IMR-90 (cell line): ENCODE measurements around the gene OSBPL3. TPM values are rescaled to one million over a fixed set of nuclear protein-coding genes. Genes with fewer than 3 reads are reported as not detected.

Source experiments
- ATAC-seq: fragments of 200-7000 bp; cut with Tn5 transposase; 2 replicates; pipeline ENCODE4 v1.9.1; 2020; ENCODE audit warnings: low read depth, mild to moderate bottlenecking, moderate library complexity
- BruUV-seq: library from RNA; stranded (reverse); fragments of 400-500 nt; replicated peaks from 2 replicates; lab custom pipeline; 2021; lab: Mats Ljungman, UMichigan
- CTCF ChIA-PET: fragments of 300-600 bp; formaldehyde crosslinking; extraction: SDS; loops from one replicate; lab custom pipeline; 2021; ENCODE audit warnings: antibody characterized with exemption; lab: Yijun Ruan, JAX
- POLR2A ChIA-PET: fragments of 300-600 bp; sonication (Branson Sonifier 250); formaldehyde crosslinking; loops from one replicate; lab custom pipeline; 2022; ENCODE audit warnings: antibody characterized with exemption; ENCODE audit not compliant: unreplicated experiment; lab: Charles Lee
- DNase-seq: peaks from one replicate; pipeline ENCODE4 v3.0.0; 2013
- H2AFZ ChIP-seq: replicated peaks from 2 replicates; pipeline ENCODE3; 2013; ENCODE audit warnings: low read length, mild to moderate bottlenecking; ENCODE audit not compliant: poor library complexity
- H2AK5ac ChIP-seq: 2 replicates; pipeline ENCODE4 v1.6.1; 2013; ENCODE audit warnings: low read depth, low read length, inconsistent platforms
- H2AK9ac ChIP-seq: replicated peaks from 2 replicates; pipeline ENCODE3; 2013; ENCODE audit warnings: mild to moderate bottlenecking, low read depth, low read length, moderate library complexity; ENCODE audit not compliant: poor library complexity
- H2BK120ac ChIP-seq: 2 replicates; pipeline ENCODE4 v1.6.1; 2013; ENCODE audit warnings: low read depth, low read length, inconsistent platforms
- H2BK15ac ChIP-seq: 3 replicates; pipeline ENCODE4 v1.6.1; 2013; ENCODE audit warnings: low read depth, low read length, inconsistent platforms
- H2BK20ac ChIP-seq: 2 replicates; pipeline ENCODE4 v1.6.1; 2013; ENCODE audit warnings: low read depth, mild to moderate bottlenecking, inconsistent platforms, low read length, moderate library complexity
- H2BK5ac ChIP-seq: 2 replicates; pipeline ENCODE4 v1.6.1; 2013; ENCODE audit warnings: mild to moderate bottlenecking, low read depth, low read length, inconsistent platforms; ENCODE audit not compliant: poor library complexity, severe bottlenecking
- H3K14ac ChIP-seq: replicated peaks from 2 replicates; pipeline ENCODE4 v1.6.1; 2013; ENCODE audit warnings: low read depth, low read length, inconsistent platforms
- H3K18ac ChIP-seq: 2 replicates; pipeline ENCODE4 v1.6.1; 2013; ENCODE audit warnings: low read depth, low read length, control low read depth
- H3K23ac ChIP-seq: 2 replicates; pipeline ENCODE4 v1.6.1; 2013; ENCODE audit warnings: low read depth, low read length, inconsistent platforms
- H3K27ac ChIP-seq: 2 replicates; pipeline ENCODE4 v1.5.1; 2013; ENCODE audit warnings: mild to moderate bottlenecking, control low read depth, low read length; ENCODE audit not compliant: insufficient read depth
- H3K27me3 ChIP-seq: 2 replicates; pipeline ENCODE4 v1.6.1; 2013; ENCODE audit warnings: low read length; ENCODE audit not compliant: control insufficient read depth, insufficient read depth
- H3K36me3 ChIP-seq: 2 replicates; pipeline ENCODE4 v1.6.1; 2013; ENCODE audit warnings: low read length, mixed read lengths; ENCODE audit not compliant: control insufficient read depth, insufficient read depth
- H3K4ac ChIP-seq: 2 replicates; pipeline ENCODE4 v1.6.1; 2013; ENCODE audit warnings: low read depth, low read length, inconsistent platforms
- H3K4me1 ChIP-seq: 2 replicates; pipeline ENCODE4 v1.6.1; 2013; ENCODE audit warnings: low read length, mixed read lengths; ENCODE audit not compliant: control insufficient read depth, insufficient read depth
- H3K4me2 ChIP-seq: 2 replicates; pipeline ENCODE4 v1.6.1; 2013; ENCODE audit warnings: low read depth, mild to moderate bottlenecking, control low read depth, low read length, moderate library complexity
- H3K4me3 ChIP-seq: 2 replicates; pipeline ENCODE4 v1.5.1; 2013; ENCODE audit warnings: low read depth, mild to moderate bottlenecking, control low read depth, low read length, moderate library complexity; ENCODE audit not compliant: insufficient read depth
- H3K56ac ChIP-seq: 2 replicates; pipeline ENCODE4 v1.6.1; 2013; ENCODE audit warnings: low read length, inconsistent platforms; ENCODE audit not compliant: insufficient read depth; ENCODE audit errors: extremely low read depth
- H3K79me1 ChIP-seq, 2 experiments: 2 replicates each; pipeline ENCODE4 v1.6.1; 2013; ENCODE audit warnings: low read length in 2 of 2, inconsistent platforms in 1 of 2, low read depth in 1 of 2
- H3K9ac ChIP-seq: 2 replicates; pipeline ENCODE4 v1.6.1; 2013; ENCODE audit warnings: low read depth, low read length, control low read depth
- H3K9me1 ChIP-seq: 2 replicates; pipeline ENCODE4 v1.6.1; 2013; ENCODE audit warnings: low read length, inconsistent platforms; ENCODE audit not compliant: insufficient read depth
- H3K9me3 ChIP-seq: 2 replicates; pipeline ENCODE4 v1.6.1; 2013; ENCODE audit warnings: low read length; ENCODE audit not compliant: control insufficient read depth, insufficient read depth
- H4K20me1 ChIP-seq: 2 replicates; pipeline ENCODE4 v1.6.1; 2013; ENCODE audit warnings: low read length, inconsistent platforms; ENCODE audit not compliant: insufficient read depth
- H4K5ac ChIP-seq: 2 replicates; pipeline ENCODE4 v1.6.1; 2013; ENCODE audit warnings: mild to moderate bottlenecking, low read depth, low read length, control low read depth
- H4K8ac ChIP-seq, 2 experiments: 2 replicates each; pipeline ENCODE4 v1.6.1; 2013; ENCODE audit warnings: low read depth in 2 of 2, low read length in 2 of 2, control low read depth in 1 of 2, inconsistent platforms in 1 of 2
- H4K91ac ChIP-seq: 2 replicates; pipeline ENCODE4 v1.6.1; 2013; ENCODE audit warnings: low read depth, low read length, inconsistent platforms; ENCODE audit not compliant: insufficient read depth
- FOS ChIP-seq: fragments of 150-350 bp; IDR thresholded peaks from 2 replicates; pipeline ENCODE4 v1.6.1; 2016; ENCODE audit warnings: low read depth, low read length
- MAFK ChIP-seq: IDR thresholded peaks from 2 replicates; pipeline ENCODE4 v1.6.1; 2012; ENCODE audit warnings: low read depth, low read length, improper control_type of control experiment
- MAZ ChIP-seq: IDR thresholded peaks from 2 replicates; pipeline ENCODE4 v1.6.1; 2012; ENCODE audit warnings: low read depth, mild to moderate bottlenecking, low read length, improper control_type of control experiment, moderate library complexity, borderline replicate concordance
- RAD21 ChIP-seq: IDR thresholded peaks from 2 replicates; pipeline ENCODE4 v1.6.1; 2012; ENCODE audit warnings: low read length, improper control_type of control experiment
- SMC3 ChIP-seq: fragments of 150-350 bp; IDR thresholded peaks from 2 replicates; pipeline ENCODE4 v1.6.1; 2016; ENCODE audit warnings: low read depth, mild to moderate bottlenecking, antibody characterized with exemption, low read length, moderate library complexity
- WGBS, 2 experiments: methylation state at CpG; one replicate each; pipeline versions ENCODE4 v1.1.5 to v1.1.7; 2013; ENCODE audit warnings: missing lambda C conversion rate in 2 of 2; ENCODE audit not compliant: insufficient read length in 1 of 2; ENCODE audit errors: extremely low coverage in 2 of 2; 5-methylcytosine and 5-hydroxymethylcytosine counted together
- dilution Hi-C: fragments of 300-500 bp; cut with HindIII; formaldehyde crosslinking; loops from one replicate; pipeline ENCODE4 v1.14.3; 2018; ENCODE audit warnings: low sequenced_read_pairs; ENCODE audit not compliant: unreplicated experiment
- in situ Hi-C: fragments of 300-500 bp; cut with MboI; formaldehyde crosslinking; loops from 3 replicates; pipeline ENCODE4 v1.14.3; 2019; ENCODE audit warnings: low sequenced_read_pairs, inconsistent platforms, mixed read lengths
- intact Hi-C: fragments of 100-400 bp; cut with micrococcal nuclease; formaldehyde crosslinking; loops from 2 replicates; pipeline ENCODE4 v1.10.0; 2022
- polyA plus RNA-seq, 3 experiments: library from polyadenylated mRNA; depleted of rRNA; stranded (reverse); fragments of >200 nt; gene quantifications; 2 replicates each; pipeline ENCODE4 v1.2.3, GENCODE V29; 2012; ENCODE audit warnings: low replicate concordance in 1 of 3
- total RNA-seq: library from RNA; depleted of rRNA; stranded (reverse); fragments of >200 nt; gene quantifications from 2 replicates; pipeline ENCODE4 v1.2.3, GENCODE V29; 2012
- TF ChIP-seq, protein P1 (sequence below): conservative IDR thresholded peaks from 2 replicates; pipeline ENCODE4 v1.5.1; 2012; ENCODE audit warnings: mild to moderate bottlenecking, low read depth, low read length, improper control_type of control experiment
- TF ChIP-seq, protein P2 (sequence below): fragments of 150-350 bp; IDR thresholded peaks from 2 replicates; pipeline ENCODE4 v1.6.1; 2017; ENCODE audit warnings: mild to moderate bottlenecking, antibody characterized with exemption, low read length, low read depth

The OSBPL3 gene
- total and polyA plus RNA-seq, 2 of the 4 experiments (the other 2 are of a cell fraction) = 18.0 to 29.9 TPM

DNA sequence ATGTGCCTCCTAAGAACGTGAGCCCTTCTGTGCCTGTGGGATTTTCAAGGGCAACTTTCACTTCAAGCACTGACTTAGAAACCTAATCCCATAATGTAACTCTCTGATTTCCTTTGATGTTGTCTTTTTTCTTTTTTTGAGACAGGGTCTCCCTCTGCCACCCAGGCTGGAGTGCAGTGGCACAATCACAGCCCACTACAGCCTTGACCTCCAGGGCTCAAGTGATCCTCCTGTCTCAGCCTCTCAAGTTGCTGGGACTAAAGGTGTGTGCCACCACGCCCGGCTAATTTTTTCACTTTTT, 158.3 kb downstream of the OSBPL3 start:
- Histone ChIP-seq H2BK15ac (peak overlapping the region; percentile 31; the same call in 1 of the 3 replicates), H2BK120ac (peak overlapping the region; percentile 93), H3K4me1 (peaks cover 21% of the 10 kb centered on the region), H3K14ac (peak overlapping the region; percentile 49; the same call in 1 of the 2 replicates), H3K9me3 (no peaks in the 10 kb centered on the region), H3K27me3 (no peaks in the 10 kb centered on the region), H3K4me3 (no peak overlapping the region), H2BK5ac (peak overlapping the region; percentile 89), H2BK20ac (peak overlapping the region; percentile 55), H4K5ac (peak overlapping the region; percentile 7; the same call in 1 of the 2 replicates), H4K8ac (peak overlapping the region; percentile 10 to 81; a peak in 3 of 4 replicates), H2AK5ac (peak overlapping the region; percentile 45), H3K9me1 (peaks cover 18% of the 10 kb centered on the region), H4K20me1 (no peaks in the 10 kb centered on the region), H3K9ac (no peak overlapping the region), H3K4me2 (peak overlapping the region; percentile 4; the same call in 1 of the 2 replicates), H3K79me1 (peaks cover 3 to 24% of the 10 kb centered on the region in 2 experiments), H3K18ac (peak overlapping the region; percentile 10; the same call in 1 of the 2 replicates), H3K36me3 (peaks cover 2% of the 10 kb centered on the region; the same call in 1 of the 2 replicates), H3K27ac (peak overlapping the region; percentile 28), H2AFZ (peak overlapping the region; percentile 2), H3K4ac (peak overlapping the region; percentile 54), H4K91ac (peak overlapping the region; percentile 63), H3K23ac (no peak overlapping the region), H3K56ac (peak overlapping the region; percentile 45; the same call in 1 of the 2 replicates), H2AK9ac (no peak overlapping the region)
- in situ Hi-C loops (no loop called here), dilution Hi-C loops (loop anchor here (25.0 kb wide), 1 partner anchor 266 kb away; no protein-coding TSS in a partner anchor), intact Hi-C loops (no loop called here)
- CTCF ChIA-PET = interaction anchor here (0.7 to 4.3 kb wide), 5 partner anchors 10 to 359 kb away, joined by 3 to 33 read pairs (median 4); partner anchors contain the start of gene OSBPL3
- no peak for ATAC-seq
- TF ChIP-seq, protein P1, sequence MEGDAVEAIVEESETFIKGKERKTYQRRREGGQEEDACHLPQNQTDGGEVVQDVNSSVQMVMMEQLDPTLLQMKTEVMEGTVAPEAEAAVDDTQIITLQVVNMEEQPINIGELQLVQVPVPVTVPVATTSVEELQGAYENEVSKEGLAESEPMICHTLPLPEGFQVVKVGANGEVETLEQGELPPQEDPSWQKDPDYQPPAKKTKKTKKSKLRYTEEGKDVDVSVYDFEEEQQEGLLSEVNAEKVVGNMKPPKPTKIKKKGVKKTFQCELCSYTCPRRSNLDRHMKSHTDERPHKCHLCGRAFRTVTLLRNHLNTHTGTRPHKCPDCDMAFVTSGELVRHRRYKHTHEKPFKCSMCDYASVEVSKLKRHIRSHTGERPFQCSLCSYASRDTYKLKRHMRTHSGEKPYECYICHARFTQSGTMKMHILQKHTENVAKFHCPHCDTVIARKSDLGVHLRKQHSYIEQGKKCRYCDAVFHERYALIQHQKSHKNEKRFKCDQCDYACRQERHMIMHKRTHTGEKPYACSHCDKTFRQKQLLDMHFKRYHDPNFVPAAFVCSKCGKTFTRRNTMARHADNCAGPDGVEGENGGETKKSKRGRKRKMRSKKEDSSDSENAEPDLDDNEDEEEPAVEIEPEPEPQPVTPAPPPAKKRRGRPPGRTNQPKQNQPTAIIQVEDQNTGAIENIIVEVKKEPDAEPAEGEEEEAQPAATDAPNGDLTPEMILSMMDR = no peak
- TF ChIP-seq MAZ = no peak
- TF ChIP-seq, protein P2, sequence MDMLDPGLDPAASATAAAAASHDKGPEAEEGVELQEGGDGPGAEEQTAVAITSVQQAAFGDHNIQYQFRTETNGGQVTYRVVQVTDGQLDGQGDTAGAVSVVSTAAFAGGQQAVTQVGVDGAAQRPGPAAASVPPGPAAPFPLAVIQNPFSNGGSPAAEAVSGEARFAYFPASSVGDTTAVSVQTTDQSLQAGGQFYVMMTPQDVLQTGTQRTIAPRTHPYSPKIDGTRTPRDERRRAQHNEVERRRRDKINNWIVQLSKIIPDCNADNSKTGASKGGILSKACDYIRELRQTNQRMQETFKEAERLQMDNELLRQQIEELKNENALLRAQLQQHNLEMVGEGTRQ = no peak
- TF ChIP-seq SMC3 = no peak
- TF ChIP-seq FOS = no peak
- TF ChIP-seq RAD21 = no peak
- no peak for TF ChIP-seq MAFK
- no peak for DNase-seq
- no TSS peak for BruUV-seq
- POLR2A ChIA-PET = no interaction called here
- WGBS, 2 experiments = no CpG with 5 or more reads among the region's 3 CpGs
